Measurements from ENCODE around the gene EXOC6B. TPM values are rescaled to one million over a fixed set of nuclear protein-coding genes. Genes with fewer than 3 reads are reported as not detected.

The EXOC6B gene
- total RNA-seq, 1 experiment from 2014 or later, result 33.7 TPM

- TF ChIP-seq, protein P1, sequence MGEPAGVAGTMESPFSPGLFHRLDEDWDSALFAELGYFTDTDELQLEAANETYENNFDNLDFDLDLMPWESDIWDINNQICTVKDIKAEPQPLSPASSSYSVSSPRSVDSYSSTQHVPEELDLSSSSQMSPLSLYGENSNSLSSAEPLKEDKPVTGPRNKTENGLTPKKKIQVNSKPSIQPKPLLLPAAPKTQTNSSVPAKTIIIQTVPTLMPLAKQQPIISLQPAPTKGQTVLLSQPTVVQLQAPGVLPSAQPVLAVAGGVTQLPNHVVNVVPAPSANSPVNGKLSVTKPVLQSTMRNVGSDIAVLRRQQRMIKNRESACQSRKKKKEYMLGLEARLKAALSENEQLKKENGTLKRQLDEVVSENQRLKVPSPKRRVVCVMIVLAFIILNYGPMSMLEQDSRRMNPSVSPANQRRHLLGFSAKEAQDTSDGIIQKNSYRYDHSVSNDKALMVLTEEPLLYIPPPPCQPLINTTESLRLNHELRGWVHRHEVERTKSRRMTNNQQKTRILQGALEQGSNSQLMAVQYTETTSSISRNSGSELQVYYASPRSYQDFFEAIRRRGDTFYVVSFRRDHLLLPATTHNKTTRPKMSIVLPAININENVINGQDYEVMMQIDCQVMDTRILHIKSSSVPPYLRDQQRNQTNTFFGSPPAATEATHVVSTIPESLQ (CRISPR knock-in tag; IDR thresholded peaks at IDR 0.05), result no peak
These were observed 82.4 kb downstream of the EXOC6B start (continued) for GRCh38 chr2:72743481-72743880.

GRCh38 chr2:72738096-72738495 lies 87.7 kb downstream of the EXOC6B start:
- ChIA-PET POLR2A (no interaction called here), CTCF (no interaction called here)
- no peak for ATAC-seq
- TF ChIP-seq RORB (CRISPR knock-in tag; IDR thresholded peaks at IDR 0.05), result no peak
- no peak for TF ChIP-seq GRHL2 (CRISPR knock-in tag; IDR thresholded peaks at IDR 0.05; ENCODE audit: insufficient replicate concordance, severe bottlenecking)
- TF ChIP-seq ZNF532 (CRISPR knock-in tag; IDR thresholded peaks at IDR 0.05; ENCODE audit: borderline replicate concordance), result no peak
- no peak for TF ChIP-seq FOXK1 (CRISPR knock-in tag; IDR thresholded peaks at IDR 0.05)
- TF ChIP-seq, protein P2, sequence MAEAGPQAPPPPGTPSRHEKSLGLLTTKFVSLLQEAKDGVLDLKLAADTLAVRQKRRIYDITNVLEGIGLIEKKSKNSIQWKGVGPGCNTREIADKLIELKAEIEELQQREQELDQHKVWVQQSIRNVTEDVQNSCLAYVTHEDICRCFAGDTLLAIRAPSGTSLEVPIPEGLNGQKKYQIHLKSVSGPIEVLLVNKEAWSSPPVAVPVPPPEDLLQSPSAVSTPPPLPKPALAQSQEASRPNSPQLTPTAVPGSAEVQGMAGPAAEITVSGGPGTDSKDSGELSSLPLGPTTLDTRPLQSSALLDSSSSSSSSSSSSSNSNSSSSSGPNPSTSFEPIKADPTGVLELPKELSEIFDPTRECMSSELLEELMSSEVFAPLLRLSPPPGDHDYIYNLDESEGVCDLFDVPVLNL (CRISPR knock-in tag; IDR thresholded peaks at IDR 0.05; ENCODE audit: borderline replicate concordance, low read depth), result no peak
- TF ChIP-seq AFF4 (CRISPR knock-in tag; IDR thresholded peaks at IDR 0.05; ENCODE audit: borderline replicate concordance), result no peak
- TF ChIP-seq SMAD4 (CRISPR knock-in tag; IDR thresholded peaks at IDR 0.05), result no peak
- no peak for TF ChIP-seq MXD4 (CRISPR knock-in tag; IDR thresholded peaks at IDR 0.05; ENCODE audit: borderline replicate concordance)
- TF ChIP-seq USF1 (CRISPR knock-in tag; IDR thresholded peaks at IDR 0.05), result no peak
- TF ChIP-seq TEAD4 (CRISPR knock-in tag; IDR thresholded peaks at IDR 0.05), result no peak
- TF ChIP-seq PREB (CRISPR knock-in tag; IDR thresholded peaks at IDR 0.05; ENCODE audit: borderline replicate concordance), result no peak
- no peak for TF ChIP-seq ZNF138 (CRISPR knock-in tag; conservative IDR thresholded peaks at IDR 0.05)
- no peak for TF ChIP-seq JUN (CRISPR knock-in tag; IDR thresholded peaks at IDR 0.05)
- Mint-ChIP-seq H3K27ac (no peak overlapping the region), H3K27me3 (ENCODE audit: low read depth) (no peaks in the 10 kb centered on the region), H3K36me3 (peaks cover 3% of the 10 kb centered on the region; the same call in 1 of the 2 replicates), H3K4me3 (no peak overlapping the region), H3K9me3 (no peaks in the 10 kb centered on the region), H3K4me1 (peaks cover 4% of the 10 kb centered on the region; the same call in 1 of the 2 replicates)
- DNase-seq (ENCODE audit: low spot score), result no peak
